OCI-LY3 (cell line): ENCODE results near the gene PPP1R9A.

Experiments
- H2AFZ ChIP-seq: fragments of 200-600, 300-600 bp; shearing (Covaris generic); 2 replicates; pipeline ENCODE4 v1.6.0; 2014; ENCODE audit warnings: antibody characterized with exemption, low read depth, low read length
- H3K27ac ChIP-seq: fragments of 200-600, 300-600 bp; sonication (generic); 2 replicates; pipeline ENCODE4 v1.5.1; 2014; ENCODE audit warnings: mild to moderate bottlenecking, low read length, moderate library complexity, mixed read lengths
- H3K27me3 ChIP-seq: fragments of 200-600, 300-600 bp; sonication (generic); 2 replicates; pipeline ENCODE4 v1.6.1; 2014; ENCODE audit warnings: low read depth, low read length, mixed read lengths
- H3K36me3 ChIP-seq: fragments of 200-600, 300-600 bp; sonication (generic); replicated peaks from 2 replicates; pipeline ENCODE3; 2014; ENCODE audit warnings: low read depth, low read length, mixed read lengths
- H3K4me1 ChIP-seq: fragments of 300-600, 200-600 bp; sonication (generic); 2 replicates; pipeline ENCODE4 v1.6.1; 2014; ENCODE audit warnings: low read length, mixed read lengths
- H3K4me2 ChIP-seq: fragments of 200-600, 300-600 bp; sonication (generic); 2 replicates; pipeline ENCODE4 v1.6.1; 2014; ENCODE audit warnings: low read length, mixed read lengths
- H3K4me3 ChIP-seq: fragments of 300-600, 200-600 bp; sonication (generic); 2 replicates; pipeline ENCODE4 v1.5.1; 2014; ENCODE audit warnings: antibody characterized with exemption, mild to moderate bottlenecking, low read length, moderate library complexity
- H3K79me2 ChIP-seq: fragments of 300-600, 200-600 bp; shearing (Covaris generic); 2 replicates; pipeline ENCODE4 v1.6.1; 2014; ENCODE audit warnings: mild to moderate bottlenecking, low read length, mixed read lengths
- H3K9ac ChIP-seq: fragments of 300-600, 200-600 bp; shearing (Covaris generic); 2 replicates; pipeline ENCODE4 v1.6.0; 2014; ENCODE audit warnings: mild to moderate bottlenecking, low read length, moderate library complexity
- H3K9me3 ChIP-seq: fragments of 200-600, 300-600 bp; shearing (Covaris generic); 2 replicates; pipeline ENCODE4 v1.6.1; 2014; ENCODE audit warnings: low read length, mixed read lengths; ENCODE audit not compliant: insufficient read depth
- H4K20me1 ChIP-seq: fragments of 200-600, 300-600 bp; sonication (generic); 2 replicates; pipeline ENCODE4 v1.6.1; 2016; ENCODE audit warnings: low read length, mixed read lengths; ENCODE audit not compliant: insufficient read depth
- EZH2phosphoT487 ChIP-seq: fragments of 200-600 bp; shearing (Covaris generic); IDR thresholded peaks from 2 replicates; pipeline ENCODE4 v1.6.1; 2018; ENCODE audit warnings: antibody characterized with exemption, mixed run types, low read depth
- TF ChIP-seq, protein P1 (sequence below): fragments of 200-600, 300-600 bp; sonication (generic); IDR thresholded peaks from 2 replicates; pipeline ENCODE4 v1.5.1; 2014; ENCODE audit warnings: antibody characterized with exemption, low read length, low read depth

PPP1R9A gene

DNA sequence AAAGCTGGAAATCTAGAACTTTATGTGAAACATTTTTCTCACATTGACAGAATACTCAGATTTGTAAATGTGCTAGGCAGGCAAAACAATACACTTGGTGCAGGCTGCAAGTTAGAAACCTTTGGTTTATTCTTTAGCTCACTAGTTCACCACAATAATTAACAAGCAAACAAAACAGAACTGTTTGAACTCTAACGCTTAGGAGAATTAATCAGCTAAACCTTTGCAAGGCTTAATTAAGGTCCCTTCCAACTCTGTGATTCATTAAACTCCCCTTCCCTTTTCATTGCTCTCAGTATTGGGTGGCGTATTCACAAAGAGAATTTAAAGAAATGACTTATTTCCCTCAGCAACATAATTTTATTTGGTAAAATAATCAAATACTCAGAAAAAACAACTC, 317.9 kb downstream of the PPP1R9A start:
- Histone ChIP-seq H3K36me3 (no peaks in the 10 kb centered on the region), H3K4me2 (no peak overlapping the region), H3K4me3 (no peak overlapping the region), H3K79me2 (no peaks in the 10 kb centered on the region), H2AFZ (no peak overlapping the region), H3K27me3 (no peaks in the 10 kb centered on the region), H3K4me1 (no peaks in the 10 kb centered on the region), H3K27ac (no peak overlapping the region), H3K9ac (no peak overlapping the region), H4K20me1 (no peaks in the 10 kb centered on the region), H3K9me3 (no peaks in the 10 kb centered on the region)
- TF ChIP-seq EZH2phosphoT487 = no peak
- TF ChIP-seq, protein P1, sequence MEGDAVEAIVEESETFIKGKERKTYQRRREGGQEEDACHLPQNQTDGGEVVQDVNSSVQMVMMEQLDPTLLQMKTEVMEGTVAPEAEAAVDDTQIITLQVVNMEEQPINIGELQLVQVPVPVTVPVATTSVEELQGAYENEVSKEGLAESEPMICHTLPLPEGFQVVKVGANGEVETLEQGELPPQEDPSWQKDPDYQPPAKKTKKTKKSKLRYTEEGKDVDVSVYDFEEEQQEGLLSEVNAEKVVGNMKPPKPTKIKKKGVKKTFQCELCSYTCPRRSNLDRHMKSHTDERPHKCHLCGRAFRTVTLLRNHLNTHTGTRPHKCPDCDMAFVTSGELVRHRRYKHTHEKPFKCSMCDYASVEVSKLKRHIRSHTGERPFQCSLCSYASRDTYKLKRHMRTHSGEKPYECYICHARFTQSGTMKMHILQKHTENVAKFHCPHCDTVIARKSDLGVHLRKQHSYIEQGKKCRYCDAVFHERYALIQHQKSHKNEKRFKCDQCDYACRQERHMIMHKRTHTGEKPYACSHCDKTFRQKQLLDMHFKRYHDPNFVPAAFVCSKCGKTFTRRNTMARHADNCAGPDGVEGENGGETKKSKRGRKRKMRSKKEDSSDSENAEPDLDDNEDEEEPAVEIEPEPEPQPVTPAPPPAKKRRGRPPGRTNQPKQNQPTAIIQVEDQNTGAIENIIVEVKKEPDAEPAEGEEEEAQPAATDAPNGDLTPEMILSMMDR = no peak

DNA sequence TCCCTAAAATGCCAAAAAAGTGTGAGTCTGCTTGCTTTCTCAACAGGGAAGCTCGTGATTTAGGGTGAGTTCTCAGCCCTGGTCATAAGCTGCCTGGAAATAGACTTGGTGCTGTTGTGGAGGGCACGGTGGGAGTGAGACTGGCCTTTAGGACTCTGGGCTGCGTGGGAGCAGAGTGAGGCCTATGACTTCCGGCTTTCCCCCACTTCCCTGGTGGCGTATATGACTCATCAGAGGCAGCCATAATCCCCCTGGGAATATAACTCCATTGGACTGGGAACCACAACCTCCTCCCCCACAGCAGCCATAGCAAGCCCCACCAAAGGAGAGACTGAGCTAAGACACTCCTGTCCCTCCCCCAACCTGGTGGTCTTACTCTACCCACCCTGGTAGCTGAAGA, 321.9 kb downstream of the PPP1R9A start:
- Histone ChIP-seq H3K4me3 (no peak overlapping the region), H3K4me1 (no peaks in the 10 kb centered on the region), H3K9me3 (no peaks in the 10 kb centered on the region), H3K9ac (no peak overlapping the region), H3K36me3 (no peaks in the 10 kb centered on the region), H2AFZ (no peak overlapping the region), H4K20me1 (no peaks in the 10 kb centered on the region), H3K79me2 (no peaks in the 10 kb centered on the region), H3K27me3 (no peaks in the 10 kb centered on the region), H3K27ac (no peak overlapping the region), H3K4me2 (no peak overlapping the region)
- TF ChIP-seq EZH2phosphoT487 = no peak
- TF ChIP-seq, protein P1 = no peak

DNA sequence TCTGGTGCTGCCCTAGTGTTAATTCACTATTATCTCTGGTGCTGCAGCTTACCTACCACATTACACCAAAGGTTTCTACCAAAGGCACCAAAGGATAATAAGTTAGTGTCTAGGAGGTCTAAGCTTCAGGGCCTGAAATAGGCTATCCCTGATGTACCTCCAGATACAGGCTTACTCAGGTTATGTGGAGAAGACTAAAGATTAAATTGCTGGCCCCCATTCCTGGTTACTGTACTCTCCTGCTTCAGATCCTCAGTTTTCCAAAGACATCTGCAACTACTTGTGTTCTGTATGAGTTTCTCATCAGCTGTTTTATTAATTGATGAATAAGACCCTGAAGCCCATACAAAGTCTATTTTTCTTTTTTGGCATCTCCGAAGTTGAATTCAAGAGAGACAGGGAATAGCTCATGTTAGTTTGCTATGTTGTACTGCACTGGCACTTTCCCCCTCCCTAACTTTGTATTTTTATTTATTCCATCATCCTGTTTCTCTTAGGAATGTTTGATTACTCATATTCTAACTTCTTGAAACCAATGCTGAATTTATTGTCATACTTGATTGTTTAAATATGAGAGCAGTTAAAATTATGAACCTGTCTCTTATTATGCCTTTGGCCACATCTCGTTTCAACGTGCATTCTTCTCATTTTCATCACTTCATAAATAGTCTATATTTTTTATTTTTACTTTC, 331.0 kb downstream of the PPP1R9A start:
- no peaks in the 10 kb centered on the region for H3K9me3 ChIP-seq
- TF ChIP-seq, protein P1 = no peak
- no peak for TF ChIP-seq EZH2phosphoT487
- no peaks in the 10 kb centered on the region for H3K36me3 ChIP-seq
- no peak overlapping the region for H3K27ac ChIP-seq
- H3K27me3 ChIP-seq = no peaks in the 10 kb centered on the region
- no peak overlapping the region for H3K4me2 ChIP-seq
- no peak overlapping the region for H3K9ac ChIP-seq
- no peaks in the 10 kb centered on the region for H3K79me2 ChIP-seq
- H4K20me1 ChIP-seq = no peaks in the 10 kb centered on the region
- no peak overlapping the region for H3K4me3 ChIP-seq
- H3K4me1 ChIP-seq = no peaks in the 10 kb centered on the region
- H2AFZ ChIP-seq = no peak overlapping the region

DNA sequence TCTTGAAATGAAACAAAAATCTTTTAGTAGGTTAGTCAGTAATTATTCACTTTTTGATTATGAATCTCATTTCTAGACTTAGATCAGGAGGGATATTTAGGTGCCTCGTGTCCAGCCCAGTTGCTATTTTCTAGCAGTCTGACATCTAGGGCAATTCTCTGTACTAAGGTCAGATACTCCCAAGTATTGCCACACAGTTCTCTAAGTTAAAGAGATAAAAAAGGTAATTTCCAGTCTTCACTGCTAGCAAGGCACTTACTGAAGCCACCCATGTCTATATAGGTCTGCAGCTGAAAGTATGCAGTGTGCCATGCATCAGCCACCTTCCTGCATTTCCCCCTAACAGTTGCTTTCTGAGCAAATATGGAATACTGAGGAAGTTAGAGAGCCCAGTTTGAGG, 333.5 kb downstream of the PPP1R9A start:
- H3K9ac ChIP-seq = no peak overlapping the region
- TF ChIP-seq EZH2phosphoT487 = no peak
- TF ChIP-seq, protein P1 = no peak
- no peak overlapping the region for H2AFZ ChIP-seq
- H3K27ac ChIP-seq = no peak overlapping the region
- no peaks in the 10 kb centered on the region for H4K20me1 ChIP-seq
- H3K36me3 ChIP-seq = no peaks in the 10 kb centered on the region
- H3K9me3 ChIP-seq = no peaks in the 10 kb centered on the region
- H3K4me3 ChIP-seq = no peak overlapping the region
- no peak overlapping the region for H3K4me2 ChIP-seq
- no peaks in the 10 kb centered on the region for H3K27me3 ChIP-seq
- H3K79me2 ChIP-seq = no peaks in the 10 kb centered on the region
- H3K4me1 ChIP-seq = no peaks in the 10 kb centered on the region
